Measurements from ENCODE around the gene JAG1.

- no peak for TF ChIP-seq CTCF (IDR thresholded peaks at IDR 0.05)
- no peak for TF ChIP-seq EP300 (IDR thresholded peaks at IDR 0.05)
These were observed 64.0 kb downstream of the JAG1 start for GRCh38 chr20:10609770-10610169.

Data from suprapubic skin (tissue), 3 donors.